ENCODE measurements around the gene SMTNL2. TPM values are rescaled to one million over a fixed set of nuclear protein-coding genes. Genes with fewer than 3 reads are reported as not detected.
A peak's percentile ranks its signal among the peaks of the same experiment; 100 is the strongest.

Gene SMTNL2
- polyA plus RNA-seq, 4 donors: 55.0 to 66.4 (median 60.5) TPM

DNA sequence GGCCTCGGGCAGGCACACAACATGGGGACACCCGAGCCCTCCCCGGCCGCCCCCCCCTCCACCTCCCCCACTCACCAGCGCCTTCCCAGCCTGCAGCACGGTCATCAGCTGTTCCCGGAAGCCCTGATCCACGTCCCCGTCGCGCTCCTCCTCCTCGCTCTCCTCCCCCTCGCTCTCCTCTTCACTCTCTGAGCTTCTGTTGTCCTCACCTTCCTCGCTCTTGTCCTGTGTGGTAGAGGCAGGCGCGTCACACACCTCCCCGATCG lies 39.4 kb upstream of the SMTNL2 start:
- DNase-seq (ENCODE audit: low read depth in 4 of 4, low spot score in 3 of 4): no peak

DNA sequence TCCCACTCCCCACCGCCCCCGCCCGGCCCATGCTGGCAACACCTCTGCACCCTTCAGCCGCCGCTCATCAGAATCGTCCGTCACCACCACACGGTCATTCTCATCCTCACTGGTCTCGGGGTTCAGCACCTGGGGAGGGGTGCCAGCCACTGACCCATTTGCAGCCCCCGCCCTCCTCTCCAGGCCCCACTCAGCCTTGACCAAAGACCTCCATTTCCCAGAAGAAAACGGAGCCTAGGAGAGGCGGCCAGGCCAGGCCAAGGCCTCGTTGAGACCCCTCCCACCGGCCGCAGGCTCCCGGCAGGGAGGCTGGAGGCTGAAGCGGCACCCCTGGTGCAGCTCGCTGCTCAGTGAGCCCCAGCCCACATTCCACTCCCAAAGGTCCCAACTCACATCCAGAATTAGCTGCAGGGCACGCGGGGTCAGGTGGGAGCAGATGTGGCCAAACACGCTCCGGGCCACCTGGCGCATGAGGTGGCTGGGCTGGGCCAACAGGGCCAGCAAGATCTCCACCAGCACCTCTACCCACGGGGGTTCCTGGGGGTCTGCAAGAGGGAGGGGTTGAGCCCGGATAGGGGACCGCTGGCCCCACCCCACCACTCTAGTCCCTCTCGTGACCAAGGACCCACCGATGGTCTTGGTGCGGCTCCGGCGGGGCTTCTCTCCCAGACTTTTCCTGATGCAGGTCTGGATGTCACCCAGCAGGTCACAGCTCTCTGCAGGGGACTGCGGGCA lies 38.9 kb upstream of the SMTNL2 start:
- no peak for DNase-seq (ENCODE audit: low read depth in 4 of 4, low spot score in 3 of 4)

DNA sequence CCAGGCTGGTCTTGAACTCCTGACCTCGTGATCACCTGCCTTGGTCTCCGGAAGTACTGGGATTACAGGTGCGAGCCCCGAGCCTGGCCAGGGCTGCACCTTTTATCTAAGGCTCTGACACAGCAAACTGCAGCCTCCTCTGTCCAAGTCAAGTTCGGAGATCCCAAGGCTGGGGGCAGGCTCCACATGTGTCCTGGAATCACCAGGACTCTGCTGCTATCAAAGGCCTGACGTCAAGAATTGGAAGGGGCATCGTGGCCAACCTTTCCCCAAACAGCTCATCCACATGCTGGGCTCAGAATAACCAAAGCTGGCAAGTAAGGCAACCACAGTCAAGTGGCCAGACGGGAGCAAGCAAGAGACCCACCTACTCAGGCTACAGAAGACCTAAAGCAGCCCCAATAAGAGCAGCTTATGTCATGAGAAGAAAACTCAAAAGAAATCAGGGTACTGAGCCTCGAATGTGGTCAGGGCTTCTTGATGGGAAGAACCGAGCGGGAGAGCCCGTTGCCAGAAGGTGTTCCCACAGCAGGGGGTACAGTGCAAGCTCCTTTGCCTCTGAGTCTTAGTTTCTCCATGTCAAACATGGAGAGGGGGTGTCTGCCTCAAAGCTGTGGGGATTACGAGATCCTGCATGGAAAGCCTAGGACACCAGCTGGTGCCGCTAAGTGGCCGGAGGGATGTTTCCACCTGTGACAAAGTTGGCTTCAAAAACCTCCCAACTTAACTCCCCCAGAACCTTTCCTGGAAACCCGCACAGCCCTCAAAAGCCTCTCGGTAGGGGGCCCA lies 37.0 kb upstream of the SMTNL2 start:
- DNase-seq (ENCODE audit: low read depth in 4 of 4, low spot score in 3 of 4): no peak

DNA sequence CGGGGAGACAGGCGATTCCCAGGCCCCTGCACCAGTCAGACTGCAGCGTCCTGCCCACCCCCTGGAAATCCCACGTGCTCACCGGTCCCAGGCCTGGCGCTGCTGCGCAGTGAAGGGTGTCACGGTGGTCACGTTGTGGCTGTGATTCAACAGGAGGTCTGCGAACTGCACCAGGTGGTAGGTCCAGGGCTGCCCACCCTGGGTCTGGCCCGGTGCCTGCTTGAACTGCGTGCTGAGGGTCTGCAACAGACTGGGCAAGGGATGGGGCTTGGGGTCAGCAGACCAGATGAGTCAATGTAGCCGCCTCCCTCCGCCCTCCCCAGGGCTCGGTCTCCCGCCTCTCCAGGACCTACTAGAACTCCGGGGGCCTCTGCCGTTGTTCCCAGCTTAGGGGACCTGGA lies 36.3 kb upstream of the SMTNL2 start:
- no peak for DNase-seq (ENCODE audit: low read depth in 4 of 4, low spot score in 3 of 4)

DNA sequence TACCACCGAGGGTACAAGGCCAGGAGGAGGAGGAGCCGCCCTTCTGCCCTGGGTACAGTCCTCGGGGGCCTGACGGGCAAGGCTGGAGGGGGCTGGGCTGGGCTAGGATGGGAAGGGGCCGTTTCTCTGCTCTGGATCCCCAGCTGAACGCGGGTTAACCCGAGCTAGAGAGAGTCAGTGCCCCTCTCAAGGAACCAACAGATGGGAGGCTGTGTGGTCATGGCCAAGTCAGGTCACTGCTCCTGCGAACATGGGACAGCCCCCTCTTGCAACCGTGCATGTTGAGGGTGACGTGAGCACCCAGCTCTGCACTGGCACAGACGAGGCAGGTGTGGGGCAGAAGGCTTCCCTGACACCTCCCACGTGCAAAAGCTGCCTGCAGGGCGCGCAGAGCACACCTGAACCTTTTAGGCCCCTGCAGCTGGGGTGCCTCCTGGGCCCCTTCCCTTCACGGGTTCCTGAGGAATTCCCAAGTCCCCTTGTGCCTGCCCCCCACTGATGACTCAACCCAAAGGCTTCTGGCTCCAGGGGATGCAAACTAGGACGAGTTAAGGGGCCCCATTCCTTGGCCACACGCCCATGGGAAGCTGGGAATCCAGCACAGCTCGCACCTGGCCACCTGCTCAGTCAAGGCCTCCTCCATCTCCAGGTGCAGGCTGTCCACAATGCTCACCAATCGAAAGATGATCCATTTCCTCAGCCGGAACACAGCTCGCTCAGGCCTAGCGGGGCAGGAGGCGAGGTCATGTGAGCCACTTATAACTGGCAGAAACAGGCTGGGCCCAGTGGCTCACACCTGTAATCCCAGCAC lies 35.4 kb upstream of the SMTNL2 start:
- no peak for DNase-seq (ENCODE audit: low read depth in 4 of 4, low spot score in 3 of 4)

DNA sequence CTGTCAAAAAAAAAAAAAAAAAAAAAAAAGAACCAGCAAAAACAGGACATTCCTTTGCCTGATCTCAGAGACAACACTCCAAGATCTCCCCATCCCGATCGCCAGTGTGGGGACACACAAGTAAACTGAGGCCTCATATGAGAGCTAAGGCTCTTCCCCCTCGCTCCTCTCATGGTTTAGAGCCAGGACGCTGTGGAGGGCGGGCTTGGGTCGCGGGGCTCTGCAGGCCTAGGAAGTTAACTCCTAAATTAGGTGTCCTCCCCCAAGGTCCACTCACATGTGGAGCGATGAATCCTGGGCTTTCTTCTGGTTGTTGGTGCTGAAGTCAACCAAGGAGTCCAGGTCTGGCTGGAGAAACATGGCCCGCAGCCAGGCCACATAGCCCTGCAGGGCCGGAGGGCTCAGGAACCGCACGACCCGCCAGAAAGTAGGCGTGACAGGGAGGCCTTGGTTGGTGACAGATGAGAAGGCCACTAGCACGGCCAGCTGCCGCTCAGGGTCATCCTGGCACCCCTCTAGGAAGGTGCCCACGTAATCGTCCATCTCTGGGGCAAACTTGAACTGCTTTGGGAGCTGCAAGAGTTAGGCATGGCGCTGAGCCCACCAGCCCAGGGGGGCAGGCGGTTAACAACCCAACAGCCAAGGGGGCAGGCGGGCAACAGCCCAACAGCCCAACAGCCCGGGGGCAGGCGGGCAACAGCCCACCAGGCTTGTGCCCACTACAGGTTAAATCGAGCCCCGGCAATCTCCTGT lies 34.4 kb upstream of the SMTNL2 start:
- no peak for DNase-seq (ENCODE audit: low read depth in 4 of 4, low spot score in 3 of 4)

DNA sequence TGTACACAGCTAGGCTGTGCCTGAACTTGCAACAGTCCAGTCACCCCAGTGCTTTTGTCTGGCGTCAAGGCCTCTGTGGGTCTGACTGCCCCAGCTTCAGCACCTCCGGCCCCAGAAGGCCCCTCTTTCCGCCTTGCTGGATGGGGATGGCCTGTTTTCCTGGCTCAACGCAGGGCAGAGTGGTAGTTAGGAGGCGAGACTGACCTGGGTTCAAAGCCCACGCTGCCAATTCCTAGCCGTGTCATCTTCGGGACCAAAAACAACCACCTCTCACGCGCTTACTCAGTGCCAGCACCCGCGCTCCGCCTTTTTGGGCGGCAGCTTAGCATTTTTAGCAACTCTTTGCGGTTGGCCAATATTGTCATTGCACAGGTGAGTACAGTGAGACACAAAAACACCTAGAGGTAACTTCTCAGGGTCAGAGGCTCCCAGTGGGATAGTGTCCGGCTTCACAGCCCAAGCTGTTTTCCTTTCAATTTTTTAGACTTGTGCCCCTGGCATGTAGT lies 33.7 kb upstream of the SMTNL2 start:
- no peak for DNase-seq (ENCODE audit: low read depth in 4 of 4, low spot score in 3 of 4)

DNA sequence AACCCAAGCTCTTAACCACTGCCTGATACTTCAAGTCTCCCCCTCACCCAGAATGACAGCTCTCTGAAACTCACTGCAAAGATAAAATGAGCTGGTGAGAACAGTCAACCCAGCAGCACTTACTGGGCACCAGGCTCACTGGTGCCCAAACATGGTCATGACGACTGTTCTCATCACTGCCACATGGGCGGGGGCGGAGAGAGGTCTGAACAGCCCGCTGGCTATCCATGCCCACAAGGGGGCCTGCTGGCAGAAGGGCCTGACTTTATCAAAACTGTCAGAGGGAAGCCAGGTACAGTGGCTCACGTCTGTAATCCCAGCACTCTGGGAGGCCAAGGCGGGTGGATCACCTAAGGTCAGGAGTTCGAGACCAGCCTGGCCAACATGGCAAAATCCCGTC lies 33.2 kb upstream of the SMTNL2 start:
- DNase-seq (ENCODE audit: low read depth in 4 of 4, low spot score in 3 of 4): no peak

DNA sequence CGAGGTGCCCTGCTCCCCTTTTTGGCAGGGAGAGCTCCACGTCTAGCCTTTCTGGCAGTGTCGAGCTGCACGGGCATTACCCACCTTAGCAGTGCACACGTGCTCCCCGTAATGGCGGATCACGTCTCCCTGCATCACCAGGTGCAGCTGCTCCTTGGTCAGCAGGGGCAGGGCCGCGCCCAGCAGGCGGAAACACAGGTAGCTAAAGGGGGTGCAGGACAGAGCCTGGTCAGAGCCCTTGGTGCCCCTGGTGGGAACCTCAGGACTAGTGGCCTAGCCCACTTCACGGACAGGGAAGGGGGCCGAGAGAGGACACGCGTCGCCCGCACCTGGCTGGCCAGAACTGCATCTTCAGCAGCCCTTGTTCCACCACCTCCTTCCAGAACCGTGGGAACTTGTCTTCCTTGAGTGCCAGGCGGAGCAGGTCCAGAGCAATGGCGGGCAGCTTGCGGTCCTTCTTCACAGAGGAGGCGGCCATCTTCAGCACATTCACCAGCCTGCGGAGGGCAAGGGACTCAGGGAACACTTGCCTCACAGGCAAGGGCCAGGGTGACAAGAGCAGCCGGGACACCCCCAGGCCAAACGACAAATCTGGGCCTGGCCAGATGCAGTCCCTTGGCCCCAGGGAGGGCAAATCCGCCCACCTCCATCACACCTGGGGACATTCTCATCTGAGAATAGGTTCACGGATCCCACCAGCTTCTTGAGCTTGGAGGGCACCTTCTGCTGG lies 32.4 kb upstream of the SMTNL2 start:
- no peak for DNase-seq (ENCODE audit: low read depth in 4 of 4, low spot score in 3 of 4)

DNA sequence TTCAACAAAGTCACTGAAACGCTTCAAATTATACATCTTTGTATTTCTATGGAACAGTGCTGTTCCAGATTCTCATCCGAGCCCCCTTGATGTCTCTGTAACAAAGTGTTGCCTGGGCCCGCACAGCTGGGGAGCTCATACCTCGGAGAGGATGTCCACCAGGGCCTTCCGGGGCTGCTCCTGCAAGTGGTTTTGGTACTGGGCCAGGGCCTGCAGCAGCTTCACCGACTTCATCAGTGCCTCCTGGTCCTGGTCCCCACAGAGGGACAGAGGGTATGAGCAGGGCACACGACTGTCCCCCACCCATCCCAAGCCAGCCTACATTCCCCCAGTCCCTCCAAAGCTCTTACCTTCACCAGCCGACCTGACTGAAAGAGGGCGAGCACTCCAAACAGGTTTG lies 30.7 kb upstream of the SMTNL2 start:
- no peak for DNase-seq (ENCODE audit: low read depth in 4 of 4, low spot score in 3 of 4)

DNA sequence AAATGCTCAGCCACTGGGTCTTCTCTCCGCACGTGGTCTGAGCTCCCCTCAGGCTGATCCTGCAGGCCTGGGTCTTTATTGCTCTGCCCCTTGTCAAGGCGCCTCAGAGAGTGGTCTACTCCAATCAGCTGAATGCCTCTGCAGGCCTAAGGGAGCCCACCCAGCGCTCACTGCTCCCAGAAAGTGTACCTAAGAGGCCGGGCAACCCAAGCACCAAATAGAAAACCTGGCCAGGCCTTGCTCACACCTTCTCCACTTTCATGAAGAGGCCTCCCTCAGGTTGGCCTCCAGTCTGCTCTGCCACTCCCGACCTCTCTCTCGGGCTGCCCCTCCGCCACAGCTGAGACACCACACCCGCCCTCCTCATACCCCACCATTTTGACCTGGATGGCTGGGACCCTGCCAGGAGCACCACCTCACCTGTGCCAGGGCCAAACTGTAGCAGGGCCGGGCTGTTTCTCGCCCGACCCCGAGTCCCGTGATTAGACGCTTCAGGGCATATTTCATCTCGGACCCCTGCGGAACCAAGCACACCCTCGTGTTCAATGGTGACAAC lies 29.8 kb upstream of the SMTNL2 start:
- DNase-seq (ENCODE audit: low read depth in 4 of 4, low spot score in 3 of 4): no peak

DNA sequence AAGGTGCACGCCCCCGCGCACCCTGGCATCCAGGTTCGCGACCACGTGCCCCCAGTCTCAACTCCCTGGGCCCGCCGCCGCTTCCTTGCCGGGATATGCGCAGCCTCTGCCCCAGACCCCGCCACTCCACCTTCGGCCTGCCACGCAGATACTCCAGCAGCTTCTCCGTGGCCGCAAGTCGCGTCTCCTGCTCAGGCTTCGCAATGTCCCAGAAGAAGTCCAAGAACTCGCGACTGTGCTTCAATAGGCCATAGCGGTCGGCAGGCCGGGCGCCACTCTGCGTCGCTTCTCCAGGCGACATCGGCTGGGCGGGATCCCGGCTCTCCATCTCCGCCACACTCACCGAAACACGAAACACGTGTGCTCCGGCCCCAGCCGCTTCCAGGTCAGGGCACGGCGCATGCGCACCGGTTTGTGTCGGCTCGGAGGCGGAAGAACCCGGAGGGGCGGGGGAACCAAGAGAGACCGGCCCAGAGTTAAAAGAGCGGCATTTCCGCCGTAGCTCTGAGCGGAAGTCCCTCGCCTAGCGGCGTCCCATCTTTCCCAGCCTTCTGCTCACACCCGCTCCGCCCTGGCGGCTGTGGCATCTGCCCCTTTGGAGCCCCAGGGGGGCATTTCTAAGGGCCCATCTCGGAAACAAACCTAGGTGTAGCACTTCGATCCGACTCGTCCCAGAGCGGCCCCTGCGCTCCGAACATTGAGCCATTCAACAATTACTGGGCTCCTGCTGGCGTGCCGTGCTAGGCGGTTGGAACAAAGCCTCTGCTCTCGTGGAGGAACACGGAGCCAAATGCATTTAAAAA lies 29.1 kb upstream of the SMTNL2 start, which contains the start of gene MYBBP1A:
MYBBP1A (minus strand) TSS at position 388 of the 803 bp plus-strand sequence; CDS start at position 328, 60 bp downstream.
- peak; percentile 90 to 92 (median 92) for DNase-seq (ENCODE audit: low read depth in 4 of 4, low spot score in 3 of 4)

DNA sequence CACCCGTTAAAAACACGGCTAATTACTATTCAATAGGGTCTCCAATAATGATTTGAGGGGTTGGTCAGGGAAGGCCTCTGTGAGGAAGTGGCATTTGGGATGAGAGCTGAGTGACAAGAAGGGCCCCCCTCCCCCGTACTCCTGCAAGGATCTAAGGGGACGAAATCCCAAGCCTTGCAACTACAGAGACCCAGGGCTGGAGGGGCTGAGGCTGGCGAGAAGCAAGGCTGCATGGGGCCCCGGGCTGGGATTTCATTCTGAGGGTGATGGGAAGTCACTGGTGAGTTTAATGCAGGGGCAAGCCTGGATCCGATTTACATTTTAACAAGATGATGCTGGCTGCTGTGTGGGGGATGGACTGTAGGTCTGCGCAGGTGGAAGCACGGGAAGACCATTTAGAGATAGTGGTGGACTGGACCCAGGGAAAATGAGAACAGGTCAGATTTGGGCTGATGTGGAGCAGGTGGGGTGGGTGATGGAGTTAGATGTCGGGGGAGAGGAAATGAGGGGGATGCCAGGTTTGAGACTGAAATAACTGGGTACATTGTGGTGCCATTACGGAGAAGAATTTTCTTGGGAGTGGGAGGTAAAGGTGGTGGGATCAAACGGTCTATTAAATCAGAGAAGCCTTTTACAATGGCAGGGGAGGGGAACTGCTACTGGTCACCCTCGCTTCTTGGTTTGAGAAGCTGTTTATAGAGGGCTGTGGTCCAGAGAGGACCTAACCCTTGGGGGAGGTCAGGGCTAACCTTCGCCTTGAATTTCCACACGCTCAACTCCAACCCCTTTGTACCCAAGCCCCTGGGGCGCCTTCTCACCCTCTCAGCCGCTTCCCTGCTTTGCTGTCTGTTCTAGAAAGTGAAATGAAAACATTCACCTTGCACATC lies 28.2 kb upstream of the SMTNL2 start:
- DNase-seq (ENCODE audit: low read depth in 4 of 4, low spot score in 3 of 4): no peak

DNA sequence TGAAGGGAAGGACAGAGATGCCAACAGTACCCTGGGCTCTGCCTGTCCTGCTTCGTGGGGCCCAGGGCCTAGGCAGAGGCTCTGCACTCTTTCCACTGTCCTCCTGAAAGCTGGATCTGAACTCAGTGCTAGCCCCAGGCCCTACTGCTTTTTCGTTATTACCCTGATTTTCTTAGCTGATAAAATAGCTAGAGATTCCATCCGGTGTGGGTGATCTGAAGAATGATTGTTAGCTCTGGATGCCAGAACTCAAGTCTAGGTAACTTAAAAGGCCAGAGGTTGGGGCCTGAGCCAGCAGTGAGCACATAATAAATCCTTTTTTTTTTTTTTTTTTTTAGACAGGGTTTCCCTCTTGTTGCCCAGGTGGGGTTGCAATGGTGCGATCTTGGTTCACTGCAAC lies 27.3 kb upstream of the SMTNL2 start:
- no peak for DNase-seq (ENCODE audit: low read depth in 4 of 4, low spot score in 3 of 4)

DNA sequence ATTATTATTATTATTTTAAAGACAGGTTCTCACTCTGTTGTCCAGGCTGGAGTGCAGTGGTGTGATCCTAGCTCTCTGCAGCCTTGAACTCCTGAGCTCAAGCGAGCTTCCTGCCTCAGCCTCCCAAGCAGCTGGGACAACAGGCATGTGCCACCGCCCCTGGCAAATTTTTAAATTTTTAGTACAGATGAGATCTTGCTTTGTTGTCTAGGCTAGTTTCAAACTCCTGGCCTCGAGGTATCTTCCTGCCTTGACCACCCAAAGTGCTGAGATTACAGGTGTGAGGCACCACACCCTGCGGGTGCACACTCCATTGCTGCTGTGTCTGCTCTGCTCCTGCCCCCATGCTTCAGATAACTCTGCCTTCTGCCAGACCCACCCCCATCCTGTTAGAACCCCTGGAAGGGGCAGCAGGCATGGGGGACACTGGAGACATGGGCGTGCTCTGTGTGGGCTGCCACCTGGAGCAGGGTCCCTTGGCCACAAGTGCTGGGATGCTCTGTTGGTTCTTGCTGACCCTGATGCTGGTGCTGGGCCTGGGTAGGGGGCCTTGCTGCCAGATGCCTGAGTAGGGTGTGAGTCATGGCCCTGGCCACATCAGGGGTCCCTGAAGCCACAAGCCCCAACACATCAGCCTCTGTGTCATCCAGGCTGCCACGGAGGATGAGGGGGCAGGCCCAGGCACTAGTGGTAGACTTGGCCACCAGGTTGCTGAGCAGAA lies 26.5 kb upstream of the SMTNL2 start:
- no peak for DNase-seq (ENCODE audit: low read depth in 4 of 4, low spot score in 3 of 4)

DNA sequence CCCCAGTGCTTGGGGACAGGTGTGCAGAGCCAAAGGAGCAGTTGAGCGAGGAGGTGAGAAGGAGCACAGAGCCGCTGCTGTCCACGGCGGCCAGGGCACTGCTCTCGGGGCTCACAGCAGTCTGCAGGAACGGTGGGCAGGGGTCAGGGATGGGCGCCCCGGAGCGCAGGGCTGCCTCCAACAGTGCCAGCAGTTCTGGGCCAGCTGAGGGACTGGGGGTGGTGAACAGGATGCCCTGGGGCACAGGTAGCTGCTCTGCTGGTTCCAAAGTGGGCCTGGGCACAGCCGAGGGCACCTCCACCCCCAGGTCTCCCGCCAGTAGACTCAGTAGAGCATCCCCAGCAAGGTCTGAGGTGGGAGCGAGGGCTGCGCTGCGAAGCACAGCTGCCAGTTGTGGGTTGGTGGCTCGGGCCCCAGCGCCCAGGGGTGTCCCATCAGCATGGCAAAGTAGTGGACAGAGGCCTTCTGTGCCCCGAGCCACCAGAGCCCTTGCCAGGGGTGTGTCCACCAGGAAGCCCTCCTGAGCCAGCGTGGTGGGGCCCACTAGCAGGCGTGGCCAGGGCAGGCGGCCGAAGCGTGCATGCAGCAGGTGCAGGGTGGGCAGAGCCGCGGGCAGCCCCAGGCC lies 25.9 kb upstream of the SMTNL2 start:
- no peak for DNase-seq (ENCODE audit: low read depth in 4 of 4, low spot score in 3 of 4)

All from right renal pelvis (tissue), 4 donors.